Measurements from ENCODE around the gene RAB32.

RAB32 gene

GRCh38 chr6:146590492-146590891 is 46.9 kb downstream of the RAB32 start:
- no peaks in the 10 kb centered on the region for H3K4me1 ChIP-seq

GRCh38 chr6:146592451-146592850 is 48.8 kb downstream of the RAB32 start:
- Histone ChIP-seq H3K27me3 (peaks cover 14% of the 10 kb centered on the region), H3K4me1 (no peaks in the 10 kb centered on the region), H3K36me3 (no peaks in the 10 kb centered on the region), H3K9me3 (no peaks in the 10 kb centered on the region), H3K4me3 (ENCODE audit: low read depth, low read length) (no peak overlapping the region)
- no peak for DNase-seq
- no peak for TF ChIP-seq CTCF (IDR thresholded peaks at IDR 0.05; ENCODE audit: low read depth, low read length)

More at GRCh38 chr6:146590492-146590891, 46.9 kb downstream of the RAB32 start:
- DNase-seq = no peak
- TF ChIP-seq CTCF (IDR thresholded peaks at IDR 0.05; ENCODE audit: low read depth, low read length) = no peak
- H3K36me3 ChIP-seq = no peaks in the 10 kb centered on the region
- H3K27me3 ChIP-seq = peaks cover 10% of the 10 kb centered on the region
- H3K4me3 ChIP-seq (ENCODE audit: low read depth, low read length) = no peak overlapping the region
- H3K9me3 ChIP-seq = no peaks in the 10 kb centered on the region

GRCh38 chr6:146593986-146594385 is 50.4 kb downstream of the RAB32 start:
- no peaks in the 10 kb centered on the region for H3K4me1 ChIP-seq
- DNase-seq = no peak
- TF ChIP-seq CTCF (IDR thresholded peaks at IDR 0.05; ENCODE audit: low read depth, low read length) = no peak
- H3K4me3 ChIP-seq (ENCODE audit: low read depth, low read length) = no peak overlapping the region
- H3K27me3 ChIP-seq = peaks cover 14% of the 10 kb centered on the region
- no peaks in the 10 kb centered on the region for H3K36me3 ChIP-seq
- H3K9me3 ChIP-seq = no peaks in the 10 kb centered on the region

GRCh38 chr6:146594495-146594894 is 50.9 kb downstream of the RAB32 start:
- DNase-seq = no peak
- Histone ChIP-seq H3K36me3 (no peaks in the 10 kb centered on the region), H3K9me3 (no peaks in the 10 kb centered on the region), H3K27me3 (peaks cover 14% of the 10 kb centered on the region), H3K4me3 (ENCODE audit: low read depth, low read length) (no peak overlapping the region), H3K4me1 (no peaks in the 10 kb centered on the region)
- TF ChIP-seq CTCF (IDR thresholded peaks at IDR 0.05; ENCODE audit: low read depth, low read length) = no peak

- TF ChIP-seq CTCF (IDR thresholded peaks at IDR 0.05; ENCODE audit: low read depth, low read length) = no peak
- Histone ChIP-seq H3K36me3 (no peaks in the 10 kb centered on the region), H3K4me1 (no peaks in the 10 kb centered on the region), H3K9me3 (no peaks in the 10 kb centered on the region), H3K27me3 (peaks cover 14% of the 10 kb centered on the region), H3K4me3 (ENCODE audit: low read depth, low read length) (no peak overlapping the region)
- no peak for DNase-seq
Observed at GRCh38 chr6:146595972-146596731, 52.5 kb downstream of the RAB32 start.

GRCh38 chr6:146598772-146599405 is 55.3 kb downstream of the RAB32 start, which contains the start of gene ADGB:
ADGB (plus strand) TSS chr6:146598972; CDS start chr6:146599041, 69 bp downstream.
- Histone ChIP-seq H3K9me3 (no peaks in the 10 kb centered on the region), H3K4me1 (no peaks in the 10 kb centered on the region), H3K27me3 (peaks cover 12% of the 10 kb centered on the region), H3K4me3 (ENCODE audit: low read depth, low read length) (peak within 1 kb of the TSS; percentile 45), H3K36me3 (no peaks in the 10 kb centered on the region)
- peak; percentile 80 for DNase-seq
- TF ChIP-seq CTCF (IDR thresholded peaks at IDR 0.05; ENCODE audit: low read depth, low read length) = no peak

All from BE2C (cell line).